AG04450 (cell line): ENCODE measurements around the gene THAP7. TPM values are rescaled to one million over a fixed set of nuclear protein-coding genes. Genes with fewer than 3 reads are reported as not detected.

Experiments used
- CTCF ChIA-PET: fragments of 300-600, 350-600 bp; formaldehyde crosslinking; extraction: SDS; loops from one replicate; lab custom pipeline; 2022; ENCODE audit warnings: antibody characterized with exemption, inconsistent platforms; lab: Charles Lee
- POLR2A ChIA-PET: fragments of 350-600 bp; formaldehyde crosslinking; extraction: SDS; loops from one replicate; lab custom pipeline; 2021; ENCODE audit warnings: antibody characterized with exemption, inconsistent platforms; lab: Yijun Ruan, JAX
- DNase-seq: peaks from one replicate; pipeline ENCODE4 v3.0.0-alpha.2; 2011; ENCODE audit warnings: low read depth, low spot score
- H3K27ac ChIP-seq: one replicate; pipeline ENCODE4 v1.5.1; 2012; ENCODE audit warnings: low read depth, low read length, control low read depth
- H3K27me3 ChIP-seq: one replicate; pipeline ENCODE4 v1.6.0; 2012; ENCODE audit warnings: low read length; ENCODE audit not compliant: control insufficient read depth, insufficient read depth
- H3K4me3 ChIP-seq: 2 replicates; pipeline ENCODE4 v1.5.1; 2011; ENCODE audit warnings: mild to moderate bottlenecking, low read depth, low read length, control low read depth
- H3K9me3 ChIP-seq: 2 replicates; pipeline ENCODE4 v1.5.1; 2012; ENCODE audit warnings: low read length; ENCODE audit not compliant: control insufficient read depth, insufficient read depth
- CTCF ChIP-seq: IDR thresholded peaks from 2 replicates; pipeline ENCODE4 v1.5.1; 2011; ENCODE audit warnings: low read depth, low read length, control low read depth, inconsistent platforms
- polyA plus RNA-seq: library from polyadenylated mRNA; depleted of rRNA; stranded (reverse); fragments of >200 nt; gene quantifications from 2 replicates; pipeline ENCODE4 v1.2.3, GENCODE V29; 2011

THAP7 gene
- polyA plus RNA-seq, 1 experiment: 12.5 TPM

GRCh38 chr22:20988573-20989322 lies 13.2 kb downstream of the THAP7 start:
- Histone ChIP-seq H3K27me3 (no peaks in the 10 kb centered on the region), H3K4me3 (no peak overlapping the region), H3K9me3 (no peaks in the 10 kb centered on the region; the same call in 1 of the 2 replicates), H3K27ac (no peak overlapping the region)
- no peak for TF ChIP-seq CTCF
- ChIA-PET POLR2A (interaction anchor here (0.7 kb wide), 1 partner anchor 13 kb away, joined by 3 read pairs; the partner anchor contains the start of gene THAP7), CTCF (no interaction called here)
- DNase-seq: no peak

- no peak for TF ChIP-seq CTCF
- Histone ChIP-seq H3K9me3 (no peaks in the 10 kb centered on the region; the same call in 1 of the 2 replicates), H3K27ac (no peak overlapping the region), H3K27me3 (no peaks in the 10 kb centered on the region), H3K4me3 (no peak overlapping the region)
- CTCF ChIA-PET: no interaction called here
- no peak for DNase-seq
- POLR2A ChIA-PET: no interaction called here
These were observed 14.5 kb downstream of the THAP7 start for GRCh38 chr22:20987375-20987774.

- H3K4me3 ChIP-seq: no peak overlapping the region
- H3K27ac ChIP-seq: no peak overlapping the region
- ChIA-PET CTCF (interaction anchor here (0.6 kb wide), 1 partner anchor 116 kb away, joined by 3 read pairs; no protein-coding TSS in a partner anchor), POLR2A (no interaction called here)
- no peaks in the 10 kb centered on the region for H3K27me3 ChIP-seq
- no peaks in the 10 kb centered on the region; the same call in 1 of the 2 replicates for H3K9me3 ChIP-seq
- TF ChIP-seq CTCF: no peak
- no peak for DNase-seq
These were observed 15.6 kb downstream of the THAP7 start for GRCh38 chr22:20986365-20986764.

- CTCF ChIA-PET: no interaction called here
These were observed 16.2 kb downstream of the THAP7 start for GRCh38 chr22:20985720-20986119.

More at GRCh38 chr22:20985720-20986119, 16.2 kb downstream of the THAP7 start:
- Histone ChIP-seq H3K9me3 (no peaks in the 10 kb centered on the region; the same call in 1 of the 2 replicates), H3K27ac (no peak overlapping the region), H3K4me3 (no peak overlapping the region), H3K27me3 (no peaks in the 10 kb centered on the region)
- no peak for TF ChIP-seq CTCF
- DNase-seq: no peak
- POLR2A ChIA-PET: no interaction called here
